K562 (cell line): ENCODE results near the gene PIGL. TPM values are rescaled to one million over a fixed set of nuclear protein-coding genes. Genes with fewer than 3 reads are reported as not detected.

Experiments used
- CEBPB ChIP-seq: fragments of 450-650 bp; IDR thresholded peaks from 2 replicates; pipeline ENCODE4 v1.6.1; 2016; ENCODE audit warnings: missing genetic modification characterization, missing compliant biosample characterization
- FOXJ2 ChIP-seq: fragments of 200-800 bp; sonication (Bioruptor generic); IDR thresholded peaks from 2 replicates; pipeline ENCODE4 v1.6.1; 2016; ENCODE audit warnings: missing genetic modification characterization, missing compliant biosample characterization
- HBP1 ChIP-seq: fragments of 450-650 bp; formaldehyde crosslinking; IDR thresholded peaks from 2 replicates; pipeline ENCODE4 v1.4.0; 2022; ENCODE audit warnings: missing genetic modification characterization
- ILK ChIP-seq: fragments of 450-650 bp; IDR thresholded peaks from 2 replicates; pipeline ENCODE4 v1.6.1; 2016; ENCODE audit warnings: missing genetic modification characterization, low read depth, mild to moderate bottlenecking, missing compliant biosample characterization, moderate library complexity, borderline replicate concordance
- MYC ChIP-seq, 2 experiments: fragments of 250-450 bp in 1 of 2; sonication (Bioruptor Pico) in 1 of 2; IDR thresholded peaks; 2 replicates each; pipeline versions ENCODE4 v1.5.1 to v1.6.1; 2012 to 2021; ENCODE audit warnings: low read depth in 2 of 2, borderline replicate concordance in 1 of 2, improper control_type of control experiment in 1 of 2, low read length in 1 of 2, mild to moderate bottlenecking in 1 of 2, moderate library complexity in 1 of 2
- POLR2AphosphoS5 ChIP-seq: IDR thresholded peaks from 2 replicates; pipeline ENCODE4 v1.6.1; 2011; ENCODE audit warnings: mild to moderate bottlenecking, low read depth, low read length, moderate library complexity; ENCODE audit not compliant: control insufficient read depth, insufficient read depth
- PRMT5 ChIP-seq: sonication (generic); formaldehyde crosslinking; IDR thresholded peaks from 2 replicates; pipeline ENCODE4 v1.5.0; 2020; ENCODE audit warnings: missing genetic modification reagents
- SAFB2 ChIP-seq: fragments of 200-400 bp; formaldehyde crosslinking; IDR thresholded peaks from 2 replicates; pipeline ENCODE4 v1.6.1; 2018; ENCODE audit warnings: borderline replicate concordance, low read length, low read depth, moderate library complexity; ENCODE audit not compliant: severe bottlenecking
- SMAD2 ChIP-seq: fragments of 150-350 bp; IDR thresholded peaks from 2 replicates; pipeline ENCODE4 v1.6.1; 2014; ENCODE audit warnings: low read depth, mild to moderate bottlenecking, low read length
- TCF15 ChIP-seq: fragments of 250-450 bp; sonication (Bioruptor Pico); IDR thresholded peaks from 2 replicates; pipeline ENCODE4 v1.8.0; 2022; ENCODE audit warnings: moderate library complexity, mild to moderate bottlenecking, inconsistent platforms
- ZBTB7A ChIP-seq: IDR thresholded peaks from 2 replicates; pipeline ENCODE4 v1.6.1; 2011; ENCODE audit warnings: low read depth, mild to moderate bottlenecking, low read length, moderate library complexity, borderline replicate concordance; ENCODE audit not compliant: control insufficient read depth
- ZNF584 ChIP-seq: fragments of 200-800 bp; sonication (Bioruptor generic); IDR thresholded peaks from 2 replicates; pipeline ENCODE4 v1.6.1; 2016; ENCODE audit warnings: low read depth, mild to moderate bottlenecking, missing genetic modification characterization, missing compliant biosample characterization
- ZNF699 ChIP-seq: fragments of 250-450 bp; sonication (Bioruptor Pico); IDR thresholded peaks from 2 replicates; pipeline ENCODE4 v1.8.0; 2021; ENCODE audit warnings: mild to moderate bottlenecking, moderate library complexity; ENCODE audit not compliant: insufficient replicate concordance
- ZNF75A ChIP-seq: fragments of 450-650 bp; formaldehyde crosslinking; IDR thresholded peaks from 2 replicates; pipeline ENCODE4 v1.4.0; 2020; ENCODE audit warnings: mild to moderate bottlenecking
- ZSCAN29 ChIP-seq: fragments of 450-650 bp; IDR thresholded peaks from 2 replicates; pipeline ENCODE4 v1.6.1; 2017
- polyA plus RNA-seq, 8 experiments: library from polyadenylated mRNA; depleted of rRNA in 4 of 8; stranded (reverse) in 5 of 8; unstranded in 3 of 8; fragments of >200 nt; fragmentation: Nextera tagmentation in 2 of 8; fragmentation: Illumina TruSeq in 1 of 8; extraction: Ambion mirVana in 2 of 8; extraction: Trizol in 1 of 8; gene quantifications; 2 replicates each; pipeline versions ENCODE4 v1.2.1 to v1.2.3, GENCODE V29; 2011 to 2014; ENCODE audit warnings: inconsistent platforms in 1 of 8, missing spikeins in 1 of 8
- total RNA-seq, 7 experiments: library from RNA; depleted of rRNA in 6 of 7; stranded (reverse); fragments of >200 nt in 6 of 7; fragmentation: Illumina TruSeq in 2 of 7; extraction: Trizol in 2 of 7; gene quantifications; 2 replicates each; pipeline versions ENCODE4 v1.2.1 to v1.2.3, GENCODE V29; 2011 to 2021; ENCODE audit warnings: low replicate concordance in 1 of 7

Gene PIGL
- total and polyA plus RNA-seq, 9 of the 15 experiments (the other 6 are each of a cell fraction or from before 2014, with no cell fraction given), result 19.9 to 55.3 (median 29.6) TPM

- TF ChIP-seq POLR2AphosphoS5 (peak; percentile 57; the same call in 1 of the 2 replicates), TCF15 (CRISPR knock-in tag) (no peak), PRMT5 (CRISPR knock-in tag) (no peak), ZBTB7A (peak; percentile 23; the same call in 1 of the 2 replicates), CEBPB (tag) (no peak), SAFB2 (no peak), FOXJ2 (tag) (no peak), ZNF699 (CRISPR knock-in tag) (no peak), ILK (tag) (no peak), ZNF75A (CRISPR knock-in tag) (no peak), ZNF584 (CRISPR knock-in tag) (no peak), HBP1 (CRISPR knock-in tag) (no peak), SMAD2 (no peak), ZSCAN29 (no peak), MYC (IDR thresholded peaks at IDR 0.05; ENCODE audit: low read depth, low read length) (peak; percentile 43; the same call in 1 of the 2 replicates), MYC (CRISPR knock-in tag; IDR thresholded peaks at IDR 0.05; ENCODE audit: borderline replicate concordance, low read depth) (peak; percentile 75; the same call in 1 of the 2 replicates)
- TF ChIP-seq, all 486 proteins: peak for 86
These were observed 1.6 kb upstream of the PIGL start, which contains the start of gene NCOR1 (continued) for GRCh38 chr17:16215273-16215964.
